Breast epithelium (tissue), 4 donors: ENCODE data around the gene IL1RL1. TPM values are rescaled to one million over a fixed set of nuclear protein-coding genes. Genes with fewer than 3 reads are reported as not detected.

Experiments
- DNase-seq, 2 donors: peaks; one replicate each; pipeline ENCODE4 v3.0.0-alpha.2; 2019; ENCODE audit warnings: low spot score in 2 of 2
- H3K27ac ChIP-seq, 2 donors: fragments of 200-600 bp; sonication (generic) in 1 of 2; one replicate each; pipeline ENCODE4 v1.5.1; 2016 to 2019; ENCODE audit warnings: mild to moderate bottlenecking in 1 of 2
- H3K27me3 ChIP-seq, 2 donors: fragments of 200-600 bp; sonication (generic) in 1 of 2; one replicate each; pipeline versions ENCODE4 v1.5.1 to v1.6.0; 2017 to 2019; ENCODE audit warnings: control low read depth in 1 of 2, mild to moderate bottlenecking in 1 of 2
- H3K36me3 ChIP-seq: fragments of 200-600 bp; one replicate; pipeline ENCODE4 v1.5.1; 2019
- H3K4me1 ChIP-seq, 2 donors: fragments of 200-600 bp; sonication (generic); one replicate each; pipeline ENCODE4 v1.5.1; 2016 to 2019; ENCODE audit warnings: control low read depth in 1 of 2
- H3K4me3 ChIP-seq, 3 donors: fragments of 200-600 bp; sonication (generic); 1 replicate in 2 of 3; 2 replicates in 1 of 3; pipeline ENCODE4 v1.5.1; 2016 to 2019; ENCODE audit warnings: mild to moderate bottlenecking in 3 of 3, moderate library complexity in 2 of 3
- H3K9me3 ChIP-seq, 2 donors: fragments of 200-600 bp; sonication (generic) in 1 of 2; one replicate each; pipeline ENCODE4 v1.5.1; 2016 to 2019; ENCODE audit warnings: control low read depth in 1 of 2
- CTCF ChIP-seq, 3 donors: fragments of 450-650 bp; IDR thresholded peaks; one replicate each; pipeline ENCODE4 v1.5.1; 2016 to 2017; ENCODE audit warnings: antibody characterized with exemption in 3 of 3, mild to moderate bottlenecking in 3 of 3, moderate library complexity in 3 of 3
- POLR2A ChIP-seq: fragments of 450-650 bp; IDR thresholded peaks from one replicate; pipeline ENCODE4 v1.6.1; 2016; ENCODE audit warnings: antibody characterized with exemption, mild to moderate bottlenecking, moderate library complexity
- POLR2AphosphoS5 ChIP-seq, 3 donors: sonication (generic); formaldehyde crosslinking; IDR thresholded peaks; one replicate each; pipeline ENCODE4 v1.6.1; 2017; ENCODE audit warnings: antibody characterized with exemption in 3 of 3
- intact Hi-C: fragments of 100-400 bp; cut with DNase I; formaldehyde crosslinking; loops from one replicate; pipeline ENCODE4 v1.15.1; 2023; ENCODE audit warnings: low total_unique reads
- total RNA-seq, 3 donors: library from RNA; depleted of rRNA; stranded (reverse); fragments of >200 nt; gene quantifications; one replicate each; pipeline ENCODE4 v1.1.0, GENCODE V29; 2016

IL1RL1 gene
- total RNA-seq, 3 donors from 2014 or later: 6.3 to 27.8 (median 12.1) TPM

- H3K4me1 ChIP-seq: no peaks in the 10 kb centered on the region
- no peaks in the 10 kb centered on the region for H3K9me3 ChIP-seq
- DNase-seq: no peak
- no peak for TF ChIP-seq CTCF (IDR thresholded peaks at IDR 0.05)
- TF ChIP-seq POLR2A: no peak
- TF ChIP-seq POLR2AphosphoS5 (IDR thresholded peaks at IDR 0.05): no peak
- H3K27me3 ChIP-seq: no peaks in the 10 kb centered on the region
- intact Hi-C loops: no loop called here
- H3K36me3 ChIP-seq: no peaks in the 10 kb centered on the region
- no peak overlapping the region for H3K27ac ChIP-seq
- no peak overlapping the region for H3K4me3 ChIP-seq
Measured at GRCh38 chr2:102334486-102334885, 23.1 kb downstream of the IL1RL1 start.

- no peak overlapping the region for H3K27ac ChIP-seq
- no peaks in the 10 kb centered on the region for H3K27me3 ChIP-seq
- no peaks in the 10 kb centered on the region for H3K9me3 ChIP-seq
- no peak overlapping the region for H3K4me3 ChIP-seq
- DNase-seq: no peak
- TF ChIP-seq POLR2A (no peak), POLR2AphosphoS5 (IDR thresholded peaks at IDR 0.05) (no peak), CTCF (IDR thresholded peaks at IDR 0.05) (no peak)
- intact Hi-C loops: no loop called here
- H3K4me1 ChIP-seq: no peaks in the 10 kb centered on the region
- H3K36me3 ChIP-seq: no peaks in the 10 kb centered on the region
Measured at GRCh38 chr2:102335871-102336366, 24.6 kb downstream of the IL1RL1 start.

GRCh38 chr2:102336502-102336945 is 25.2 kb downstream of the IL1RL1 start:
- Histone ChIP-seq H3K4me1 (no peaks in the 10 kb centered on the region), H3K27me3 (no peaks in the 10 kb centered on the region), H3K27ac (no peak overlapping the region), H3K9me3 (no peaks in the 10 kb centered on the region), H3K36me3 (no peaks in the 10 kb centered on the region), H3K4me3 (no peak overlapping the region)
- DNase-seq: no peak
- TF ChIP-seq CTCF (IDR thresholded peaks at IDR 0.05) (no peak), POLR2AphosphoS5 (IDR thresholded peaks at IDR 0.05) (no peak), POLR2A (no peak)
- intact Hi-C loops: no loop called here

- Histone ChIP-seq H3K4me1 (no peaks in the 10 kb centered on the region), H3K4me3 (no peak overlapping the region), H3K9me3 (no peaks in the 10 kb centered on the region), H3K27me3 (no peaks in the 10 kb centered on the region), H3K36me3 (no peaks in the 10 kb centered on the region), H3K27ac (no peak overlapping the region)
- no peak for DNase-seq
- intact Hi-C loops: no loop called here
- no peak for TF ChIP-seq POLR2AphosphoS5 (IDR thresholded peaks at IDR 0.05)
- TF ChIP-seq CTCF (IDR thresholded peaks at IDR 0.05): no peak
- TF ChIP-seq POLR2A: no peak
Measured at GRCh38 chr2:102337012-102337411, 25.6 kb downstream of the IL1RL1 start.

GRCh38 chr2:102337481-102338386 is 26.4 kb downstream of the IL1RL1 start:
- no peak for DNase-seq
- H3K4me1 ChIP-seq: no peaks in the 10 kb centered on the region
- no peaks in the 10 kb centered on the region for H3K27me3 ChIP-seq
- H3K27ac ChIP-seq: no peak overlapping the region
- no peaks in the 10 kb centered on the region for H3K36me3 ChIP-seq
- TF ChIP-seq POLR2A (no peak), POLR2AphosphoS5 (IDR thresholded peaks at IDR 0.05) (no peak), CTCF (IDR thresholded peaks at IDR 0.05) (no peak)
- no peaks in the 10 kb centered on the region for H3K9me3 ChIP-seq
- intact Hi-C loops: no loop called here
- H3K4me3 ChIP-seq: no peak overlapping the region
